Loucy (cell line): ENCODE data around the gene CFAP77.

ENCODE experiments used
- H2AFZ ChIP-seq: fragments of 200-600 bp; sonication (generic); 2 replicates; pipeline ENCODE4 v1.6.0; 2016; ENCODE audit warnings: antibody characterized with exemption, mild to moderate bottlenecking, low read length, moderate library complexity
- H3F3A ChIP-seq: fragments of 200-600 bp; 2 replicates; pipeline ENCODE4 v1.6.0; 2016; ENCODE audit warnings: antibody characterized with exemption, low read depth, mild to moderate bottlenecking
- H3K27me3 ChIP-seq: fragments of 200-600 bp; sonication (generic); 2 replicates; pipeline ENCODE4 v1.6.1; 2014; ENCODE audit warnings: low read length, mild to moderate bottlenecking; ENCODE audit not compliant: insufficient read depth, poor library complexity, severe bottlenecking
- H3K36me3 ChIP-seq: fragments of 200-600 bp; sonication (generic); 2 replicates; pipeline ENCODE4 v1.6.1; 2016; ENCODE audit warnings: low read length; ENCODE audit not compliant: insufficient read depth
- H3K4me1 ChIP-seq: fragments of 200-600 bp; sonication (generic); 2 replicates; pipeline ENCODE4 v1.5.1; 2014; ENCODE audit warnings: low read length, mild to moderate bottlenecking; ENCODE audit not compliant: insufficient read depth, poor library complexity, severe bottlenecking
- H3K4me2 ChIP-seq: fragments of 200-600 bp; sonication (generic); 2 replicates; pipeline ENCODE4 v1.6.0; 2014; ENCODE audit warnings: antibody characterized with exemption, low read length, low read depth, mild to moderate bottlenecking; ENCODE audit not compliant: poor library complexity, severe bottlenecking
- H3K4me3 ChIP-seq: fragments of 200-600 bp; sonication (generic); 2 replicates; pipeline ENCODE4 v1.5.1; 2014; ENCODE audit warnings: low read length, mild to moderate bottlenecking, mixed read lengths; ENCODE audit not compliant: poor library complexity, severe bottlenecking
- H3K79me2 ChIP-seq: fragments of 200-600 bp; sonication (generic); 2 replicates; pipeline ENCODE4 v1.6.1; 2014; ENCODE audit warnings: low read length; ENCODE audit not compliant: insufficient read depth
- H3K9ac ChIP-seq: fragments of 200-600 bp; sonication (generic); 2 replicates; pipeline ENCODE4 v1.6.0; 2014; ENCODE audit warnings: mild to moderate bottlenecking, low read depth, low read length, moderate library complexity; ENCODE audit not compliant: poor library complexity, severe bottlenecking
- H3K9me2 ChIP-seq: fragments of 200-600 bp; sonication (generic); replicated peaks from 2 replicates; pipeline ENCODE4 v1.6.1; 2016; ENCODE audit warnings: low read depth, low read length, mixed read lengths
- H3K9me3 ChIP-seq: fragments of 200-600 bp; sonication (generic); 2 replicates; pipeline ENCODE4 v1.6.1; 2014; ENCODE audit warnings: mild to moderate bottlenecking, antibody characterized with exemption, low read length, low read depth; ENCODE audit not compliant: insufficient read depth
- H4K20me1 ChIP-seq: fragments of 200-600 bp; sonication (generic); 2 replicates; pipeline ENCODE4 v1.6.0; 2014; ENCODE audit warnings: antibody characterized with exemption, low read length, mild to moderate bottlenecking; ENCODE audit not compliant: insufficient read depth, poor library complexity, severe bottlenecking
- CTCF ChIP-seq: fragments of 200-600 bp; sonication (generic); conservative IDR thresholded peaks from 2 replicates; pipeline ENCODE4 v1.5.1; 2014; ENCODE audit warnings: mild to moderate bottlenecking, antibody characterized with exemption, low read length
- EZH2phosphoT487 ChIP-seq: fragments of 200-600 bp; IDR thresholded peaks from 2 replicates; pipeline ENCODE4 v1.6.1; 2018; ENCODE audit warnings: antibody characterized with exemption, mild to moderate bottlenecking, moderate library complexity, borderline replicate concordance

The CFAP77 gene

GRCh38 chr9:132600326-132600984 lies 190.4 kb downstream of the CFAP77 start:
- H3K9ac ChIP-seq: no peak overlapping the region
- no peaks in the 10 kb centered on the region for H3K27me3 ChIP-seq
- TF ChIP-seq EZH2phosphoT487 (no peak), CTCF (no peak)
- H3K4me3 ChIP-seq: no peak overlapping the region
- H3F3A ChIP-seq: no peaks in the 10 kb centered on the region
- H3K36me3 ChIP-seq: peaks cover 10% of the 10 kb centered on the region; the same call in 1 of the 2 replicates
- no peak overlapping the region for H3K4me2 ChIP-seq
- no peaks in the 10 kb centered on the region for H3K9me3 ChIP-seq
- H2AFZ ChIP-seq: no peak overlapping the region
- no peaks in the 10 kb centered on the region for H4K20me1 ChIP-seq
- no peaks in the 10 kb centered on the region for H3K4me1 ChIP-seq
- no peaks in the 10 kb centered on the region for H3K79me2 ChIP-seq
- H3K9me2 ChIP-seq: no peaks in the 10 kb centered on the region

GRCh38 chr9:132602207-132602606 lies 192.2 kb downstream of the CFAP77 start:
- H3K27me3 ChIP-seq: no peaks in the 10 kb centered on the region
- H3K4me2 ChIP-seq: no peak overlapping the region
- H2AFZ ChIP-seq: no peak overlapping the region
- no peak overlapping the region for H3K4me3 ChIP-seq
- H3F3A ChIP-seq: no peaks in the 10 kb centered on the region
- no peaks in the 10 kb centered on the region for H3K9me3 ChIP-seq
- peaks cover 18% of the 10 kb centered on the region; the same call in 1 of the 2 replicates for H3K36me3 ChIP-seq
- H4K20me1 ChIP-seq: no peaks in the 10 kb centered on the region
- TF ChIP-seq CTCF: no peak
- TF ChIP-seq EZH2phosphoT487: no peak
- no peaks in the 10 kb centered on the region for H3K9me2 ChIP-seq
- no peaks in the 10 kb centered on the region for H3K79me2 ChIP-seq
- H3K9ac ChIP-seq: no peak overlapping the region
- H3K4me1 ChIP-seq: no peaks in the 10 kb centered on the region

GRCh38 chr9:132605387-132605786 lies 195.4 kb downstream of the CFAP77 start:
- Histone ChIP-seq H3K79me2 (no peaks in the 10 kb centered on the region), H3K9ac (no peak overlapping the region), H3K9me2 (no peaks in the 10 kb centered on the region), H3K4me3 (no peak overlapping the region), H3F3A (no peaks in the 10 kb centered on the region), H3K27me3 (no peaks in the 10 kb centered on the region), H3K36me3 (peaks cover 30% of the 10 kb centered on the region; the same call in 1 of the 2 replicates), H3K4me2 (no peak overlapping the region), H3K9me3 (no peaks in the 10 kb centered on the region), H2AFZ (no peak overlapping the region), H3K4me1 (no peaks in the 10 kb centered on the region), H4K20me1 (no peaks in the 10 kb centered on the region)
- TF ChIP-seq EZH2phosphoT487 (no peak), CTCF (no peak)
